Left lung (tissue), 10 donors: ENCODE results near the gene TRAPPC10. TPM values are rescaled to one million over a fixed set of nuclear protein-coding genes. Genes with fewer than 3 reads are reported as not detected.

Experiments
- ATAC-seq: fragments of 200-7000 bp; cut with Tn5 transposase; one replicate; pipeline ENCODE4 v1.9.1; 2020; ENCODE audit warnings: moderate library complexity
- DNase-seq, 4 donors: peaks; one replicate each; pipeline ENCODE4 v3.0.0-alpha.2; 2013 to 2020
- H3K27ac ChIP-seq, 2 donors: fragments of 200-600 bp; sonication (generic) in 1 of 2; one replicate each; pipeline versions ENCODE4 v1.5.0 to v1.8.0; 2020 to 2021
- H3K27me3 ChIP-seq, 2 donors: fragments of 200-600 bp; sonication (generic) in 1 of 2; one replicate each; pipeline versions ENCODE4 v1.5.0 to v1.8.0; 2020 to 2021
- H3K36me3 ChIP-seq, 2 donors: fragments of 200-600 bp; sonication (generic) in 1 of 2; one replicate each; pipeline versions ENCODE4 v1.5.0 to v1.8.0; 2020 to 2021
- H3K4me1 ChIP-seq, 2 donors: fragments of 200-600 bp; one replicate each; pipeline ENCODE4 v1.8.0; 2021
- H3K4me3 ChIP-seq, 2 donors: fragments of 200-600 bp; sonication (generic) in 1 of 2; one replicate each; pipeline versions ENCODE4 v1.5.0 to v1.8.0; 2020 to 2021; ENCODE audit warnings: mild to moderate bottlenecking in 1 of 2
- H3K9me3 ChIP-seq, 2 donors: fragments of 200-600 bp; sonication (generic) in 1 of 2; one replicate each; pipeline versions ENCODE4 v1.5.0 to v1.8.0; 2020 to 2021
- CTCF ChIP-seq, 2 donors: fragments of 200-600 bp; sonication (generic) in 1 of 2; IDR thresholded peaks; one replicate each; pipeline versions ENCODE4 v1.5.0 to v1.8.0; 2021; ENCODE audit warnings: antibody characterized with exemption in 2 of 2
- intact Hi-C, 2 donors: fragments of 100-400 bp; cut with DNase I; formaldehyde crosslinking; loops; one replicate each; pipeline versions ENCODE4 v1.11.2 to v1.14.2; 2022
- polyA plus RNA-seq, 6 donors: library from polyadenylated mRNA; unstranded; fragments of 120-200 nt; gene quantifications; one replicate each; pipeline ENCODE4 v1.2.1, GENCODE V29; 2013; ENCODE audit not compliant: insufficient read length in 6 of 6
- total RNA-seq, 2 donors: library from RNA; stranded (reverse); fragmentation: NEBNext Ultra II Directional; extraction: Animal tissue kit (Norgen Biotek cat#: 25700); gene quantifications; one replicate each; pipeline ENCODE4 v1.2.1, GENCODE V29; 2021
- donor health status: DM: no; HTN: yes; CAD: no.
- donor health status: DM: no; HTN: no; CAD: no.

TRAPPC10 gene
- total and polyA plus RNA-seq, 8 donors = 26.6 to 43.5 (median 29.1) TPM

DNA sequence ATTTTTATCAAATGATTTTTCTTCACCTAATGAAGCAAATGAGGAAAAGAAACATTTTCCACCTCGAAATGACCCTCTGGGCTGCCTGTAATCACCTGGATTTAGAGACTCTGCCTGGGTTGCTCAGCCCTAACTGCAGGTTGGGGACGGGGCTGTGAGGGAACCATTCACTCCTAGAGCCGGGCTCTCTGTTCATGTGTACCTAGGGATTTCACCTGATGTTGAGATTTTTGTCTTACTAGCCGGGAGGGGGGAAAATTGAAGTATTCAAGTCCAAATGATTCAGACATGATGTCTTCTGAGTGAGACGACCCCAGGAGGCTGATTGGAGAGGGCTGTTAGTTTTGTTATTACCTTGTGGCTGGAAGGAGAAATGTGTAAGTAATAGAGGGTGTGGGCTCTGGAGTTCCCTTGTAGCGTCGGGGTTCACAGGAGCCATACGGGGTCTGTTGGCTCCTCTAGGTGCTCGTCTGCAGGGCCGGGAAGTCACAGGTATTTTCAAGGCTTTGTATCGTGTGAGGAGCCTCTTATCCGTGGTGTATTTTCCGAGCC is 52.8 kb downstream of the TRAPPC10 start:
- no peaks in the 10 kb centered on the region for H3K27me3 ChIP-seq
- H3K9me3 ChIP-seq = no peaks in the 10 kb centered on the region
- intact Hi-C loops = no loop called here
- DNase-seq (no peak), ATAC-seq (no peak)
- H3K4me3 ChIP-seq = no peak overlapping the region
- no peak for TF ChIP-seq CTCF (IDR thresholded peaks at IDR 0.05)
- no peak overlapping the region for H3K27ac ChIP-seq
- H3K36me3 ChIP-seq = peaks cover 0 to 87% of the 10 kb centered on the region in 2 donors
- peaks cover 0 to 10% of the 10 kb centered on the region in 2 donors for H3K4me1 ChIP-seq

GRCh38 chr21:44065428-44065827 is 53.3 kb downstream of the TRAPPC10 start:
- ATAC-seq = peak; percentile 55
- Histone ChIP-seq H3K4me1 (peaks cover 0 to 10% of the 10 kb centered on the region in 2 donors), H3K36me3 (peaks cover 0 to 87% of the 10 kb centered on the region in 2 donors), H3K9me3 (no peaks in the 10 kb centered on the region), H3K4me3 (no peak overlapping the region), H3K27me3 (no peaks in the 10 kb centered on the region), H3K27ac (no peak overlapping the region)
- peak in 1 of 4 donors; percentile 47 for DNase-seq
- intact Hi-C loops = no loop called here
- no peak for TF ChIP-seq CTCF (IDR thresholded peaks at IDR 0.05)

DNA sequence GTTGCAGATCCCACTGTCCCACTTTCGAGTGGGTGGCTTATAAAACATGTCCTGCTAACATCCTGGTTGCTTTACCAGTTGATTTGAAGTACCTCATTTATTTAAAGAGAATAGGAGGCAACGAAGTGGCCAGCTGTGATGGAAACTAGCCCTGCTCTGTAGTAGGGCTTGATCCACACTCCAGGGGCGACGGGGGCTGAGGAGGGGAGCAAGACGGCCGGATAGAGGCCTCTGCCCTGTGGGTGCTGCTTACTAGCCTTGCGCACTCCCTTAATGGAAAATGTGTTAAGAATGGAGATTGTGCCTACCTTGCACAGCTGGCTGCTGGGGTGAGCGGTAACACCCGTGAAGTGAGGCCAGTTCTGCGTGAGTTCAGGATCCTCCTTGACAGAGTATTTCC is 54.0 kb downstream of the TRAPPC10 start:
- Histone ChIP-seq H3K4me1 (peaks cover 0 to 10% of the 10 kb centered on the region in 2 donors), H3K9me3 (no peaks in the 10 kb centered on the region), H3K27me3 (no peaks in the 10 kb centered on the region), H3K36me3 (peaks cover 0 to 87% of the 10 kb centered on the region in 2 donors), H3K4me3 (no peak overlapping the region), H3K27ac (no peak overlapping the region)
- TF ChIP-seq CTCF (IDR thresholded peaks at IDR 0.05) = no peak
- DNase-seq (no peak), ATAC-seq (no peak)
- intact Hi-C loops = no loop called here

DNA sequence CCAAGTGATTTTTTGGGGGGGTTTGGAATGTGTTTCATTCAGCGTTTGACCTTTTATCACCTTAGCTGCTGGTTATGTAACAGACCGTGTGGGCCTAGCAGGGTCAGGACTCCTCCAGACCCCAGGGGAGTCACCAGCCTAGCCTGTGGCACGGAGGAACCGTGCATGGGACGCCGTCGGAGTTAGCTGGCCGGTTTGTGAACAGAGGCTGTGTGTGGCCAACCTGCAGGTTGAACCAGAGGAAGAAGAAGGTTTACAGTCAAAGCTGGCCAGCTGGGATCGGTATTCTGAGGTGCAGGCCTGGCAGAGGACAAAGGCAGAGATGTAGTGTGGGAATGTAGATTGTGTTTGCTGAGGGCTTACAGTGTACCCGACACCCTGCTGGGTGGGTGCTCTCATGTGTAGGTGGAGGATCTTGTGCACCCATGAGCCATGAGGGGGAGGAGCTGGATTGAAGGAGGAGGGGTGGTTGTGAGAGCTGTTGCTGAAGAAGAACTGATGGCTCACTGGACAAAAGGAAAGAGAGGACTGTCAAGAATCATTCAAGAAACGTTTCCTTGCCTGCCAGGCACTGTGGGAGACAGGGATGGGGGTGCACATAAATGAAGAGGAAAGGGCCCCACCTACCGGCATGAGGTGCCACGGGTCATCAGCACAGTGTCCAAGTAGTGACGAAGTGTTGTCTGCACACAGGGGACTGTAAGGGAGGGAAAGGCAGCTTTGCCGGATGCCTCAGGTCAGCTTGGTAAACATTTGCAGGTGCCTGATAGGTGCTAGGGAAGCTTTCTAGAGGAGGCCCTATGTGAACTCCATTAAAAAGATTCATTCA is 55.1 kb downstream of the TRAPPC10 start:
- H3K27ac ChIP-seq = no peak overlapping the region
- DNase-seq (no peak), ATAC-seq (peak; percentile 36)
- no peak overlapping the region for H3K4me3 ChIP-seq
- H3K36me3 ChIP-seq = peaks cover 0 to 87% of the 10 kb centered on the region in 2 donors
- no peaks in the 10 kb centered on the region for H3K27me3 ChIP-seq
- no peak for TF ChIP-seq CTCF (IDR thresholded peaks at IDR 0.05)
- no peaks in the 10 kb centered on the region for H3K9me3 ChIP-seq
- intact Hi-C loops = no loop called here
- peaks cover 0 to 10% of the 10 kb centered on the region in 2 donors for H3K4me1 ChIP-seq

DNA sequence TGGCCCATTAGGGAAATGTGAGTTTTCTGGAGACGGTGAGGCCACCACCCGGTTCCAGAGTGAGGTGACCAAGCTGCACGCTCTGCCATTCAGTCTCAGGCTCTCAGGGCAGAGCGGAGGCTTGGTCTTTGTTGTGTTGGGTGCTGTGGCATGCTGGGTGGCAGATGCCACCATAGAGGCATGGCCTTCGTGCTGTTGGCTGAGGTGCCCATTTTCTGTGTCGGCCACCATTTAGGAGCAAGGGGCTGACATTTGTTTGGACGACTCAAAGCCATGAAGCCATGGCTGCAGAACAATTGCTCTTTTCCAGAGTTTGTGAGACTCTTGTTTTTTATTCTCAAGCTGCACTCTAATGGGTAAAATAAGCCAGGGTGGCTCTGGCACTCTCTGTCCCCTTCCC is 58.3 kb downstream of the TRAPPC10 start:
- H3K4me3 ChIP-seq = no peak overlapping the region
- H3K27ac ChIP-seq = no peak overlapping the region
- no peaks in the 10 kb centered on the region for H3K27me3 ChIP-seq
- no peak for TF ChIP-seq CTCF (IDR thresholded peaks at IDR 0.05)
- no peaks in the 10 kb centered on the region for H3K9me3 ChIP-seq
- intact Hi-C loops = no loop called here
- ATAC-seq = no peak
- DNase-seq = no peak
- peaks cover 0 to 91% of the 10 kb centered on the region in 2 donors for H3K36me3 ChIP-seq
- peaks cover 0 to 5% of the 10 kb centered on the region in 2 donors for H3K4me1 ChIP-seq
